ENCODE data around the gene SLC7A11.

Gene SLC7A11

DNA sequence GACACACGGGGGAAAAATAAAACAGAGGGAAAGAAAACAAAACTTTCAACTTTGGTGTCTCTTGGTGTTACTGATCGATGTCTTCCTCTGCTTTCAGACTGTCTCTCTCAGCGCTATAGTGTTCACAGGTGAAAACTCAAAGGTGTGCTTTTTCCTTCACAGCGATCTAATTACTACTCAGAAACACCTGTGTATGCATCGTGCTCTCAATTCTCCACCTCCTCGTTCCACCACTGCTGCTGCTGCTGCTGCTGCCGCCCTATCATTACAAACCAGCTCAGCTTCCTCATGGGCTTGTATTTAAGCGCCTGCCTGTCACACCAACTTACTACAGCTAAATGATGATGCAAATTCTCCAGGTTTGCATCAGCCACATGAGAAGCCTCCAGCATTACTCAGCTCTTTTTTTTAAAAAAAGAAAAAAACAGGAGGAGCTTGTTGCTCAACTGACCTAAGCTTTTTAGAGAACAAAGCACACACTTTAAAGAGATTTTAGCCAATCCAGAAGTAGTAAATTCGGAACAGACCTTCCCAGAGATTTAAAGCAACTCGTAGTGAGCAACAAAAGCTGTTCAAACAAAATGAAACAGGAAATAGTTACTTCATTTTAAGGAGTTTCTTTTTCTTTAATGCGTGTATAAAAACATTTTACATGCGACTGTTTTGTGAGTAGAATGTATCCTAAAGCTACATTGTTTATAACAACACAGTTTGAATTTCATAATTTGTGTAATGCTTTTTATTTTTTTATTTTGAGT, at the start of gene SLC7A11:
Gene SLC7A11, minus strand, starts transcription at position 274 of the 758 bp plus-strand sequence. CDS start 280 bp downstream, outside the sequence.
- in situ Hi-C loops (cut with HindIII; ENCODE audit: low sequenced_read_pairs), result no loop called here

GRCh38 chr4:138291431-138291830, 49.3 kb upstream of the SLC7A11 start:
- in situ Hi-C loops (cut with HindIII; ENCODE audit: low sequenced_read_pairs), result loop anchor here (10.0 kb wide), 1 partner anchor 93 kb away; no protein-coding TSS in a partner anchor

DNA sequence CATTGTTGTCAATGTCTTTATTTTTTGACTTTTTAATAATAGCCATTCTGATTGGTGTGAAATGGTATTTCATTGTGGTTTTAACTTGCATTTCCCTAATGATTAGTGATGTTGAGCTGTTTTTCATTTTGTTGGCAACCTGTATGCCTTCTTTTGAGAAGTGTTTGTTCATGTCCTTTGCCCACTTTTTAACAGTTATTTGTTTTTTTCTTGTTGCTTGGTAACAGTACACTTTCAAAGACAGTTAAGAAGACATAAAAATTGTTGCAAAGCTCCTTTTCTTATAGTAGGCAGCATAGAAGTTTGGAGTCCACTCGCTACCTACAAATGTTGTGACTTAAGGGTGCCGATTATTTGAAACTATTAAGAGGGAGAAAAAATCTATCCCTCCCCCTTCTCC, 48.7 kb upstream of the SLC7A11 start:
- in situ Hi-C loops (cut with HindIII; ENCODE audit: low sequenced_read_pairs), result loop anchor here (10.0 kb wide), 1 partner anchor 94 kb away; no protein-coding TSS in a partner anchor

- in situ Hi-C loops (cut with HindIII; ENCODE audit: low sequenced_read_pairs), result no loop called here
Measured at GRCh38 chr4:138279286-138279685, 37.1 kb upstream of the SLC7A11 start.

DNA sequence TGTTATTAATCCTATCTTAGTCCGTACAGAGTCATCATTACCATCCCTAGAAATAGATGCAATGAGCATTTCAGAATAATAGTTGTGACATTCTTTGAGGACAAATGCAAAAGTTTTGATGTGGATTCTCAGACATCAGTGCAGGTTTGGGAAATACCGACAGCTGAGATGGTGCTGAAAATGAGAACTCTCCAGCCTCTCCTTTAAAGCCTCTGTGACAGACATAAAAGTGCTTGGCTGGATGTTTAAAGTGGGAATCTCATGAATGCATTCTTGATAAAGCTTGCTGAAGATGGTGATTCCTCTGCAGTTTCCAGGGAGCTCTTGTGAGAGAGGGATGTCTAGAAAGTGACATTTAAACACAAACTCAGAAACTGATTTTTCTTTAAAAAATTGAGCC, 35.0 kb upstream of the SLC7A11 start:
- in situ Hi-C loops (cut with HindIII; ENCODE audit: low sequenced_read_pairs), result no loop called here

DNA sequence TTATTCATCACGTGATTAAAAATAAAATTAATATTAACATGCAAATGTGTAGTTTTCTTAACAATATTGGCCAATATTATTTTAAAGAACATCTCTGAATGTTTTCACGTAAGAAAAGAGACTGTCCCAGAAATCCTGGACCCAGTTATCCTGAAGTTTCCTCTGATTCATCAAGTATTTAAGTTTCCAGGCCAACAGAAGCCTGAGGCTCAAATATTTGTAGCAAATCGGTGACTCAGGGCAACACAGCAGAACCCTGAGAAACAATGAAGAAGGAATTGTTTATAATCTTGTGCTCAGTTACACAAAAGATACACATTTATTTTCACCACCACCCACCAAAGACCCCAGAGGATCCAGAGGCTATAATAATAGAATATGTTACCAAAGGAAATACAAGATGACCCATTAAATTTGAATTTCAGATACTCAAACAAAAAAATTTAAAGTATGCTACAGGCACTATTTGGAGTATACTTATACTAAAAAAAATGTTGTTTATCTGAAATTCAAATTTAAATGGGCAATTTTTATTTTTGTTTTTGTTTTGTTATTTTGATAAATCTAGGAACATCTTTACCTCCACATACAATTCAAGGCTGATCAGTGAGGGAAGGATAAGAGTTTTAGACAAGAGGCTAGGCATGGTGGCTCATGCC, 33.9 kb upstream of the SLC7A11 start:
- in situ Hi-C loops (cut with HindIII; ENCODE audit: low sequenced_read_pairs), result no loop called here

- in situ Hi-C loops (cut with HindIII; ENCODE audit: low sequenced_read_pairs), result no loop called here
Measured at GRCh38 chr4:138275216-138275615, 33.1 kb upstream of the SLC7A11 start.

DNA sequence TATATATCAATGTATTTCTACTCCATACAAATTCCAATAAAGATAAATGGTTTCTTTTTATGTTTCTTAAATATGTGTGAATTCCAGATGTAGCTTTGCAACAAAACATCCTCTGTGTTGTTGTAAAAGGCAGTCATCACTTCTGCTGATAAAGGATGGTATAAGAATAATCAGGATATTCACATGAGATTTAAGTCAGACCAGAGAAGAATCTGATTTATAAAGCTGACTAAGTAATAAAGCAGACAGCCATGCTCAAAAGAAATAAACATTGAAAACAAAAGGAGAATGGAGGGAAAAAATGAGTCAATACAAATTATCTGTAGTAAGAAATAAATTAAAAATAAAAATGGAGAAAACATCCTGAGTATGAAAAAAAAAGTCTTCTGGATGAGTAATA, 27.0 kb upstream of the SLC7A11 start:
- in situ Hi-C loops (cut with HindIII; ENCODE audit: low sequenced_read_pairs), result no loop called here

DNA sequence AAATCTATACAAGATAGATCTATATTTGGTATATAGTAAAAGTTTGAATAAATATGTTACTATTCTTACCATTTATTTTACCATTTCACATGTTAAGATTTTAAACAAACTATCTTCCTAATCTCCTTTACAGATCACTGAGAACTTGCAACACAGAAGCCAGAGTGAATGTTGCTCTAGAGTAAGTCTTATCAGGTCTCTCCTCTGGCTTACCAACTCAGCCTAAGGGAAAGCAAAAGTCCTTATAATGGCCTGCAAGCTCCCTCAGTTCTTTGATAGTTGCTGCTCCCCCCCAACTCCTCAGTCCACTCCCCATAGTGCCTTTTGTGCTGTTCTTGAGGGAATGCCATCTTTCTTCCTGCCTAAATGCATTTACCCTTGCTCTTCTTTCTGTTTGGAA, 25.7 kb upstream of the SLC7A11 start:
- in situ Hi-C loops (cut with HindIII; ENCODE audit: low sequenced_read_pairs), result no loop called here

DNA sequence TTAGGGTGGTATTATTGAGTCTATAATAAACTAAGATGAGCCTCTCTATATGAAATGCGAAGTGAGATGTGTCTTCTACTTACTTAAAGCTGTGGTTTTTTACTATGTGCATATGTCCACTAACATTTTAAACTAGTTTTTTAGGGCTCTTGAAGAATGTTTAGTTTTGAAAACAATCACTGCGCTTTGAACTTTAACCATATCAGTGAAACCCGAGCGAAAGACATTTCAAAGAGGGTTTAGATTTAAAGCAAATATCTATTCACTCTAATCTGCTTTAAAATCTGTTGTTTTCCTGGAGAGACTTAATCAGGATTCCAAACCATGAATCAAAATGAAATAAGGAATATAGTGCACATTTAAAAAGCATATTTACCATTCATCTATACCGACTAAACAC, 24.8 kb upstream of the SLC7A11 start:
- in situ Hi-C loops (cut with HindIII; ENCODE audit: low sequenced_read_pairs), result no loop called here

DNA sequence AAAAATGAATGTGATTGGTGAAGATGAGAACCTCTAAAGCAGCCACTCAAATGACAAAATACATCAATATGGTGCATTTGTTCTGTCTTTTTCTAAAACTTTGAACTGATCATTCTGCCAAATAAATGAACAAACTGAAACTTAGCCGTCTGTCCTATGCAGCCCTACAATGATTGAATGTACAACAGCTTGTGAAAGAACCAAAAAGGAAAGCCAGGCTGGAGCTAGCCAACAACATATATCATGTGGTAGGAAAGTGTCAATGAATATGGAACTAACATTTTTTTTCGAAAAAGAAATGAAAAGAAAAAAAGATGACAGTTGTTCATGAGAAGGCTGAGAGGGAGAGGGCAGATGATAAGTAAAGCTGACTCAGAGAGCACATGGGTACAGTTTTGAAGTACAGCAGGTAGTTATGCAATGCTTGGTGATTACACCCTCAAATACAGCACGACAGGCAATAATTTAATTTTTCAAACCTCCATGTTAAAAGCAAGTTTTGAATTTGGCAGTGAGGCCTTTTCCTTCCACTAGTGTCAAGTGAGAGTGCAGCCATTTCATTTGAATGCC, 21.2 kb upstream of the SLC7A11 start:
- in situ Hi-C loops (cut with HindIII; ENCODE audit: low sequenced_read_pairs), result no loop called here

DNA sequence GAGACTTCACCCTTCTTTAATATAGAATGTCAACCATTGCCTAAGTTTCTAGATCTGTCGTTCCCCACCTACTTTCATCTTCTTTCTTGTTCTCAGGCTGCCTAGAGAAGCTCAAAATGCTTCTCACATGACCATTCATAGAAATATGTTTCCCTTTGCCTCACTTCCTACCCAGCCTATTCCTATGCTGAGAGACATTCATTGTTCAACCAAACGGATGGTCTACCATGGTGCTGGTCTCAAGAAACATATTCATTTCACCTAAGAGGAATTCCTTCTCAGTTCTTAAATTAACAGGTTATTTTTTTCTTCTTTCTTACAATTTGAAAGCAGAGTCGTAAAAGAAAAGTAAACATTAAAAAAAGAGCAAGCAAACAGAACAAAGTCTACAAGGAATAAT, 20.3 kb upstream of the SLC7A11 start:
- in situ Hi-C loops (cut with HindIII; ENCODE audit: low sequenced_read_pairs), result no loop called here

GRCh38 chr4:138262030-138262429, 19.9 kb upstream of the SLC7A11 start:
- in situ Hi-C loops (cut with HindIII; ENCODE audit: low sequenced_read_pairs), result no loop called here

GRCh38 chr4:138259824-138260223, 17.7 kb upstream of the SLC7A11 start:
- in situ Hi-C loops (cut with HindIII; ENCODE audit: low sequenced_read_pairs), result no loop called here

DNA sequence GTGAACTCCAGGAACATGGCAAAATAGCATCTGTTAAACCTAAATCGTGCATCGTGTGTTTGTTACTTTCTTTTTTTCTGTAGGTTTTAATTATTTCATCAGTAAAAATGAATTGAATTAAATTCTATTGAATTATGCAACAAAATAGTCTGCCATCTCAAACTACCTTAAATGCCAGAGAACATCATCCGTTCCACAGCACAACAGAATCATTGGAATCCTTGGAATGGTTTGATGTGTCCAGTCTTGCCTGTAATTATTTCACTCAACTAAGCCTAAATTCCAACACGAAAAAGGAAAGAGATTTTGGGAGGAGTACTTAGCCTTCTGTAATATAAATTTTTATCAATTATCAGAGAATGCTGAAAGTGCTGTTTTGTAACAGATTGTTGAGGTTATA, 17.1 kb upstream of the SLC7A11 start:
- in situ Hi-C loops (cut with HindIII; ENCODE audit: low sequenced_read_pairs), result no loop called here

- in situ Hi-C loops (cut with HindIII; ENCODE audit: low sequenced_read_pairs), result no loop called here
Measured at GRCh38 chr4:138256608-138257007, 14.5 kb upstream of the SLC7A11 start.

DNA sequence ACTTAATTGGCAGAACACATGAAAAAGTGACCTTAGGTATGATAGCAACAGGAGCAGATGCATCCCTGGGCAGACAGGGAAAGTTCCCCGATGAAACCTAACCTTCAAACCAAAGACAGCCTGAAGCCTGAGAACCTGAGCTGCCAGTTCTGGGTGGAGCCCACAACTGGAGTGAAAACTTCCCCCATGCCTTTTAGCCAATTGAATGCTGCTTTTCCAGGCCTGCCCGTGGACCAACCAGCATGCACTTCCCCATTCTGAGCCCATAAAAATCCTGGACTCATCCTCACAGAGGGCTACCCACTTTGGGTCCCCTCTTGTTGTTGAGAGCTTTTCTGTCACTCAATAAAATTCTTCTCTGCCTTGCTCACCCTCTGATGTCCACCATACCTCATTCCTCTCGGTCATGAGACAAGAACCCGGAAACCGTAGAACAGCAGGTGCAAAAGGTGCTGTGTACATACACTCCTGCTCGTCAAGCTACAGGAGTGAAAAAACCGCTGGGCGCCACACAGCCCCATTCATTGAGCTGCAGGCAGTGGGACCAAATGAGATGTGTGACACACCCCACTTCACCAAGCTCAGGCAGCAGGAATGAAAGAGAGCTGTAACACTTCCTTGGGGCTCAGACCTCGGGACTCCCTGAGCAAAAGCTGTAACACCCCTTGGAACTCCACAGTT, 13.9 kb upstream of the SLC7A11 start:
- in situ Hi-C loops (cut with HindIII; ENCODE audit: low sequenced_read_pairs), result no loop called here

- in situ Hi-C loops (cut with HindIII; ENCODE audit: low sequenced_read_pairs), result no loop called here
Measured at GRCh38 chr4:138252551-138252950, 10.4 kb upstream of the SLC7A11 start.

- in situ Hi-C loops (cut with HindIII; ENCODE audit: low sequenced_read_pairs), result no loop called here
Measured at GRCh38 chr4:138251938-138252337, 9.8 kb upstream of the SLC7A11 start.

DNA sequence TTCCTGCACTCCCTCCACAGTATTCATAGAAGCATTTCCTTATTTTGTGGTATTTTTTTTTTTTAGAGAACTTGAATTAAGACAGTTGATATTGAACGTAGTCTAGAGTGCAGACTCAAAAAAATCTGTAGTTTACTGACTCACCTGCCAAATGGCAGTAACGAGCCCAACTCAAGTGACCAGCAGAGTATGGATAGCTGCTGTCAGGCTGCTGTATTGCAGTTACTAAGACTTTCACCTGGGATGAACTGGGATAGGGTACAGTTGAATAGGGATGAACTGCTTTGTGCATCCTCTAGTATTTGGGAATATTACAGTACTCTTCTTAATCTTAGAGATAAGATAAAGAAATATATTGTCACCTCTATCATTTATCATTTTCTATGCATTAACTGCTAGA, 7.0 kb upstream of the SLC7A11 start:
- in situ Hi-C loops (cut with HindIII; ENCODE audit: low sequenced_read_pairs), result no loop called here

- in situ Hi-C loops (cut with HindIII; ENCODE audit: low sequenced_read_pairs), result no loop called here
Measured at GRCh38 chr4:138248058-138248457, 5.9 kb upstream of the SLC7A11 start.
